Measurements from ENCODE around the gene MUC5AC.

Gene MUC5AC

GRCh38 chr11:1122664-1123002 is 35.1 kb upstream of the MUC5AC start:
- H3K4me3 ChIP-seq (ENCODE audit: low read depth, low read length): no peak overlapping the region
- H3K4me1 ChIP-seq (ENCODE audit: control insufficient read depth, insufficient read depth, low read length, unreplicated experiment): no peaks in the 10 kb centered on the region
- H2AFZ ChIP-seq (ENCODE audit: low read length, unreplicated experiment): no peak overlapping the region
- no peaks in the 10 kb centered on the region for H3K79me2 ChIP-seq (ENCODE audit: control insufficient read depth, insufficient read depth, low read length, unreplicated experiment)
- H3K27me3 ChIP-seq (ENCODE audit: insufficient read depth, low read length): peaks cover 35% of the 10 kb centered on the region
- no peak overlapping the region for H3K27ac ChIP-seq (ENCODE audit: low read depth, low read length)
- H3K36me3 ChIP-seq (ENCODE audit: insufficient read depth, low read length): no peaks in the 10 kb centered on the region

- Histone ChIP-seq H3K36me3 (ENCODE audit: insufficient read depth, low read length) (no peaks in the 10 kb centered on the region), H3K4me1 (ENCODE audit: control insufficient read depth, insufficient read depth, low read length, unreplicated experiment) (no peaks in the 10 kb centered on the region), H3K27ac (ENCODE audit: low read depth, low read length) (no peak overlapping the region), H2AFZ (ENCODE audit: low read length, unreplicated experiment) (no peak overlapping the region), H3K4me3 (ENCODE audit: low read depth, low read length) (no peak overlapping the region), H3K27me3 (ENCODE audit: insufficient read depth, low read length) (peaks cover 32% of the 10 kb centered on the region), H3K79me2 (ENCODE audit: control insufficient read depth, insufficient read depth, low read length, unreplicated experiment) (no peaks in the 10 kb centered on the region)
Observed at GRCh38 chr11:1123970-1124369, 33.8 kb upstream of the MUC5AC start.

GRCh38 chr11:1125803-1126202 is 31.9 kb upstream of the MUC5AC start:
- H3K4me3 ChIP-seq (ENCODE audit: low read depth, low read length): no peak overlapping the region
- H3K4me1 ChIP-seq (ENCODE audit: control insufficient read depth, insufficient read depth, low read length, unreplicated experiment): no peaks in the 10 kb centered on the region
- H3K27ac ChIP-seq (ENCODE audit: low read depth, low read length): no peak overlapping the region
- H3K36me3 ChIP-seq (ENCODE audit: insufficient read depth, low read length): no peaks in the 10 kb centered on the region
- H3K79me2 ChIP-seq (ENCODE audit: control insufficient read depth, insufficient read depth, low read length, unreplicated experiment): no peaks in the 10 kb centered on the region
- peaks cover 23% of the 10 kb centered on the region for H3K27me3 ChIP-seq (ENCODE audit: insufficient read depth, low read length)
- no peak overlapping the region for H2AFZ ChIP-seq (ENCODE audit: low read length, unreplicated experiment)

GRCh38 chr11:1126491-1126926 is 31.2 kb upstream of the MUC5AC start:
- no peaks in the 10 kb centered on the region for H3K79me2 ChIP-seq (ENCODE audit: control insufficient read depth, insufficient read depth, low read length, unreplicated experiment)
- H3K36me3 ChIP-seq (ENCODE audit: insufficient read depth, low read length): no peaks in the 10 kb centered on the region
- H3K27ac ChIP-seq (ENCODE audit: low read depth, low read length): no peak overlapping the region
- no peak overlapping the region for H3K4me3 ChIP-seq (ENCODE audit: low read depth, low read length)
- H3K27me3 ChIP-seq (ENCODE audit: insufficient read depth, low read length): peaks cover 23% of the 10 kb centered on the region
- H3K4me1 ChIP-seq (ENCODE audit: control insufficient read depth, insufficient read depth, low read length, unreplicated experiment): no peaks in the 10 kb centered on the region
- no peak overlapping the region for H2AFZ ChIP-seq (ENCODE audit: low read length, unreplicated experiment)

GRCh38 chr11:1126935-1127663 is 30.7 kb upstream of the MUC5AC start:
- H2AFZ ChIP-seq (ENCODE audit: low read length, unreplicated experiment): no peak overlapping the region
- H3K79me2 ChIP-seq (ENCODE audit: control insufficient read depth, insufficient read depth, low read length, unreplicated experiment): no peaks in the 10 kb centered on the region
- H3K4me1 ChIP-seq (ENCODE audit: control insufficient read depth, insufficient read depth, low read length, unreplicated experiment): no peaks in the 10 kb centered on the region
- H3K27ac ChIP-seq (ENCODE audit: low read depth, low read length): no peak overlapping the region
- H3K4me3 ChIP-seq (ENCODE audit: low read depth, low read length): no peak overlapping the region
- H3K27me3 ChIP-seq (ENCODE audit: insufficient read depth, low read length): peaks cover 28% of the 10 kb centered on the region
- no peaks in the 10 kb centered on the region for H3K36me3 ChIP-seq (ENCODE audit: insufficient read depth, low read length)

- Histone ChIP-seq H3K27me3 (ENCODE audit: insufficient read depth, low read length) (peaks cover 30% of the 10 kb centered on the region), H3K79me2 (ENCODE audit: control insufficient read depth, insufficient read depth, low read length, unreplicated experiment) (no peaks in the 10 kb centered on the region), H3K4me3 (ENCODE audit: low read depth, low read length) (no peak overlapping the region), H3K4me1 (ENCODE audit: control insufficient read depth, insufficient read depth, low read length, unreplicated experiment) (no peaks in the 10 kb centered on the region), H3K27ac (ENCODE audit: low read depth, low read length) (no peak overlapping the region), H3K36me3 (ENCODE audit: insufficient read depth, low read length) (no peaks in the 10 kb centered on the region), H2AFZ (ENCODE audit: low read length, unreplicated experiment) (no peak overlapping the region)
Observed at GRCh38 chr11:1127664-1128162, 30.0 kb upstream of the MUC5AC start.

- peaks cover 27% of the 10 kb centered on the region for H3K27me3 ChIP-seq (ENCODE audit: insufficient read depth, low read length)
Observed at GRCh38 chr11:1128311-1129142, 29.2 kb upstream of the MUC5AC start.

GRCh38 chr11:1129143-1129610 is 28.6 kb upstream of the MUC5AC start:
- peaks cover 26% of the 10 kb centered on the region for H3K27me3 ChIP-seq (ENCODE audit: insufficient read depth, low read length)
- H2AFZ ChIP-seq (ENCODE audit: low read length, unreplicated experiment): no peak overlapping the region
- no peaks in the 10 kb centered on the region for H3K4me1 ChIP-seq (ENCODE audit: control insufficient read depth, insufficient read depth, low read length, unreplicated experiment)
- no peaks in the 10 kb centered on the region for H3K79me2 ChIP-seq (ENCODE audit: control insufficient read depth, insufficient read depth, low read length, unreplicated experiment)
- H3K4me3 ChIP-seq (ENCODE audit: low read depth, low read length): no peak overlapping the region
- H3K27ac ChIP-seq (ENCODE audit: low read depth, low read length): no peak overlapping the region
- H3K36me3 ChIP-seq (ENCODE audit: insufficient read depth, low read length): no peaks in the 10 kb centered on the region

More at GRCh38 chr11:1128311-1129142, 29.2 kb upstream of the MUC5AC start:
- H3K27ac ChIP-seq (ENCODE audit: low read depth, low read length): no peak overlapping the region
- H3K79me2 ChIP-seq (ENCODE audit: control insufficient read depth, insufficient read depth, low read length, unreplicated experiment): no peaks in the 10 kb centered on the region
- no peaks in the 10 kb centered on the region for H3K4me1 ChIP-seq (ENCODE audit: control insufficient read depth, insufficient read depth, low read length, unreplicated experiment)
- H2AFZ ChIP-seq (ENCODE audit: low read length, unreplicated experiment): no peak overlapping the region
- no peaks in the 10 kb centered on the region for H3K36me3 ChIP-seq (ENCODE audit: insufficient read depth, low read length)
- no peak overlapping the region for H3K4me3 ChIP-seq (ENCODE audit: low read depth, low read length)

- Histone ChIP-seq H3K4me3 (ENCODE audit: low read depth, low read length) (no peak overlapping the region), H2AFZ (ENCODE audit: low read length, unreplicated experiment) (no peak overlapping the region), H3K36me3 (ENCODE audit: insufficient read depth, low read length) (no peaks in the 10 kb centered on the region)
Observed at GRCh38 chr11:1129611-1130160, 28.1 kb upstream of the MUC5AC start.

GRCh38 chr11:1130276-1131032 is 27.3 kb upstream of the MUC5AC start:
- H2AFZ ChIP-seq (ENCODE audit: low read length, unreplicated experiment): no peak overlapping the region

More at GRCh38 chr11:1129611-1130160, 28.1 kb upstream of the MUC5AC start:
- Histone ChIP-seq H3K4me1 (ENCODE audit: control insufficient read depth, insufficient read depth, low read length, unreplicated experiment) (no peaks in the 10 kb centered on the region), H3K27ac (ENCODE audit: low read depth, low read length) (no peak overlapping the region), H3K79me2 (ENCODE audit: control insufficient read depth, insufficient read depth, low read length, unreplicated experiment) (no peaks in the 10 kb centered on the region), H3K27me3 (ENCODE audit: insufficient read depth, low read length) (peaks cover 25% of the 10 kb centered on the region)

More at GRCh38 chr11:1130276-1131032, 27.3 kb upstream of the MUC5AC start:
- H3K27ac ChIP-seq (ENCODE audit: low read depth, low read length): no peak overlapping the region
- no peak overlapping the region for H3K4me3 ChIP-seq (ENCODE audit: low read depth, low read length)
- peaks cover 32% of the 10 kb centered on the region for H3K27me3 ChIP-seq (ENCODE audit: insufficient read depth, low read length)
- H3K36me3 ChIP-seq (ENCODE audit: insufficient read depth, low read length): no peaks in the 10 kb centered on the region
- no peaks in the 10 kb centered on the region for H3K79me2 ChIP-seq (ENCODE audit: control insufficient read depth, insufficient read depth, low read length, unreplicated experiment)
- H3K4me1 ChIP-seq (ENCODE audit: control insufficient read depth, insufficient read depth, low read length, unreplicated experiment): no peaks in the 10 kb centered on the region
